Stimulated activated CD4-positive, alpha-beta T cell treated with anti-CD3 and anti-CD28 coated beads, TNF-alpha, amount 100 ng/mL, for 1 hour (primary cell): Measurements from ENCODE around the gene ATF1.
"Not testable (repeated sequence)": the region's sequence is repeated elsewhere in the genome, so short reads cannot be mapped to it uniquely, and the experiment has no call there.

Experiments
- DNase-seq, 3 donors: peaks; one replicate each; pipeline ENCODE4 v3.0.0-alpha.2; 2020; ENCODE audit warnings: low read depth in 3 of 3, low spot score in 1 of 3

The ATF1 gene

GRCh38 chr12:50790081-50790480 is 26.2 kb downstream of the ATF1 start:
- no peak for DNase-seq

- no peak for DNase-seq
Observed at GRCh38 chr12:50799908-50800307, 36.0 kb downstream of the ATF1 start.

- DNase-seq, result no peak
Observed at GRCh38 chr12:50803230-50803875, 39.5 kb downstream of the ATF1 start.

GRCh38 chr12:50806176-50806575 is 42.3 kb downstream of the ATF1 start:
- DNase-seq, result no peak

- not testable (repeated sequence) for DNase-seq
Observed at GRCh38 chr12:50809131-50809530, 45.2 kb downstream of the ATF1 start.

- not testable (repeated sequence) for DNase-seq
Observed at GRCh38 chr12:50814921-50815320, 51.0 kb downstream of the ATF1 start.

GRCh38 chr12:50820177-50820576 is 56.3 kb downstream of the ATF1 start:
- DNase-seq, result no peak

GRCh38 chr12:50822082-50822481 is 58.2 kb downstream of the ATF1 start:
- DNase-seq, result no peak

GRCh38 chr12:50823724-50824123 is 59.8 kb downstream of the ATF1 start:
- not testable (repeated sequence) for DNase-seq

- no peak for DNase-seq
Observed at GRCh38 chr12:50824914-50825313, 61.0 kb downstream of the ATF1 start.

- no peak for DNase-seq
Observed at GRCh38 chr12:50825372-50825838, 61.5 kb downstream of the ATF1 start.

- no peak for DNase-seq
Observed at GRCh38 chr12:50828121-50828520, 64.2 kb downstream of the ATF1 start.

- DNase-seq, result no peak
Observed at GRCh38 chr12:50828886-50829285, 65.0 kb downstream of the ATF1 start.

GRCh38 chr12:50833801-50834200 is 69.9 kb downstream of the ATF1 start:
- DNase-seq, result not testable (repeated sequence)

- no peak for DNase-seq
Observed at GRCh38 chr12:50839042-50839441, 75.1 kb downstream of the ATF1 start.

- DNase-seq, result no peak
Observed at GRCh38 chr12:50840809-50841487, 77.0 kb downstream of the ATF1 start.

GRCh38 chr12:50841716-50842531 is 78.0 kb downstream of the ATF1 start:
- DNase-seq, result no peak

- no peak for DNase-seq
Observed at GRCh38 chr12:50842637-50843493, 79.0 kb downstream of the ATF1 start, which contains the start of gene TMPRSS12. Gene TMPRSS12, plus strand, starts transcription at chr12:50842926. Its CDS starts 39 bp downstream, at chr12:50842965.

- no peak for DNase-seq
Observed at GRCh38 chr12:50845021-50845647, 81.2 kb downstream of the ATF1 start.

GRCh38 chr12:50848963-50849362 is 85.1 kb downstream of the ATF1 start:
- no peak for DNase-seq
